A673 (cell line): ENCODE results near the gene ASAP2.

Experiments
- EZH2 ChIP-seq: fragments of 200-600 bp; sonication (generic); IDR thresholded peaks from 2 replicates; pipeline ENCODE4 v1.6.1; 2017; ENCODE audit warnings: borderline replicate concordance, low read depth, mild to moderate bottlenecking, mixed read lengths, antibody characterized with exemption, low read length; ENCODE audit not compliant: poor library complexity, severe bottlenecking
- TF ChIP-seq, protein P1 (sequence below): fragments of 300-800, 200-600 bp; sonication (generic); conservative IDR thresholded peaks from 2 replicates; pipeline ENCODE4 v1.5.1; 2017; ENCODE audit warnings: low read depth, mild to moderate bottlenecking, antibody characterized with exemption, low read length, moderate library complexity, mixed read lengths

DNA sequence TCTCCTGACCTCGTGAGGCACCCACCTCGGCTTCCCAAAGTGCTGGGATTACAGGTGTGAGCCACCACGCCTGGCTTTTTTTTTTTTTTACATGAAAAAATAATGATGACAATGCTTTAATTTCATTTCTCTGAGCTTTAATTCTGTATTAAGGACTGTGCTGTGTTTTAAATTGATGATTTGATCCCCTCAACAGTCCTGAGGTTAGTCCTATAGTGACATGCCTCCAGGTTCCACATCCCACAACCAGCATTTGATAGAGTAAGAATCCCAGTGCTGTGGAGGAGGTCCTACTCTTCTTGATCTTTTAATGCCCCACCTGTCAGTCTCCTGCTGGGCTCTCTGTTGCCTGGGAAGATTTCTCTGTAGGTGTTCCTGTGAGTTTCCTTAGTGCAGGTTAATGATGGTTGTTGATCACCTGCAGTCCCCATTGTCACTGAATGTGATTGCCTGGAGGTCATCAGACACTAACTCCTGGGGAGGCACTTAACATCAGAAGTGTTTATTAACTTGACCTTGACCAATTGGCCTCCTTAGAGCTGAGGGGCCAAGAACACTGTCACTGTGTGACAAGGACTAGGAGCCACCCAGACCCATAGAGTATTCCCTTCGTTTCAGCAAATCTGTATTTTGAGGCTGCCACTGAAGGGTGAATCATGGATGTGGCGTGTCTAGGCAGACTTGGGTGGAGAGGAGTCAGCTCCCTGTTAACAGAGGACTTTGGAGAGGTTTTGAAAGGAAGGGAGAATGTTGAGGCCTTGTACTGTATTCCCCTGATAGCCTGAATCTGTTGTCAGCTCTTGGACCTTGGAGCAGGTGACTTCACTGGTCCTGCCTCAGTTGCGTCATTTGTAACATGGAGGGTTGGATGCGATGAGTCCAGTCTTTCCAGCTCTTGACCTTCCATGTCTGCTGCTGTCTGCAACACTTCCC is 11.5 kb downstream of the ASAP2 start:
- TF ChIP-seq, protein P1, sequence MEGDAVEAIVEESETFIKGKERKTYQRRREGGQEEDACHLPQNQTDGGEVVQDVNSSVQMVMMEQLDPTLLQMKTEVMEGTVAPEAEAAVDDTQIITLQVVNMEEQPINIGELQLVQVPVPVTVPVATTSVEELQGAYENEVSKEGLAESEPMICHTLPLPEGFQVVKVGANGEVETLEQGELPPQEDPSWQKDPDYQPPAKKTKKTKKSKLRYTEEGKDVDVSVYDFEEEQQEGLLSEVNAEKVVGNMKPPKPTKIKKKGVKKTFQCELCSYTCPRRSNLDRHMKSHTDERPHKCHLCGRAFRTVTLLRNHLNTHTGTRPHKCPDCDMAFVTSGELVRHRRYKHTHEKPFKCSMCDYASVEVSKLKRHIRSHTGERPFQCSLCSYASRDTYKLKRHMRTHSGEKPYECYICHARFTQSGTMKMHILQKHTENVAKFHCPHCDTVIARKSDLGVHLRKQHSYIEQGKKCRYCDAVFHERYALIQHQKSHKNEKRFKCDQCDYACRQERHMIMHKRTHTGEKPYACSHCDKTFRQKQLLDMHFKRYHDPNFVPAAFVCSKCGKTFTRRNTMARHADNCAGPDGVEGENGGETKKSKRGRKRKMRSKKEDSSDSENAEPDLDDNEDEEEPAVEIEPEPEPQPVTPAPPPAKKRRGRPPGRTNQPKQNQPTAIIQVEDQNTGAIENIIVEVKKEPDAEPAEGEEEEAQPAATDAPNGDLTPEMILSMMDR, result no peak
- no peak for TF ChIP-seq EZH2
